Measurements from ENCODE around the gene HCFC1R1.

HCFC1R1 gene

GRCh38 chr16:3038256-3038655, 14.5 kb upstream of the HCFC1R1 start:
- H3K4me3 ChIP-seq (ENCODE audit: low read depth, low read length): no peak overlapping the region

GRCh38 chr16:3036726-3037315, 13.1 kb upstream of the HCFC1R1 start, which contains the start of gene BICDL2:
BICDL2 (minus strand) TSS chr16:3036944; CDS start chr16:3035496, 1,448 bp downstream.
- H3K4me3 ChIP-seq (ENCODE audit: low read depth, low read length): no peak within 1 kb of the TSS
- no peaks in the 10 kb centered on the region for H3K9me3 ChIP-seq (ENCODE audit: control insufficient read depth, insufficient read depth, low read depth, low read length)
- H3K4me1 ChIP-seq (ENCODE audit: control insufficient read depth, insufficient read depth, low read length): no peaks in the 10 kb centered on the region
- TF ChIP-seq INSM2 (tag by site-specific recombination; IDR thresholded peaks at IDR 0.05) (no peak), ZNF664 (tag by site-specific recombination; IDR thresholded peaks at IDR 0.05) (peak; percentile 92), CTCF (tag by site-specific recombination; IDR thresholded peaks at IDR 0.05) (no peak)
- no peak within 1 kb of the TSS for H3K27ac ChIP-seq (ENCODE audit: extremely low read depth, low read depth, low read length)
- CTCF ChIA-PET: interaction anchor here (0.9 to 7.2 kb wide), 3 partner anchors 7 to 93 kb away, joined by 3 to 87 read pairs (median 3); no protein-coding TSS in a partner anchor
- POLR2A ChIA-PET: no interaction called here
- H3K36me3 ChIP-seq (ENCODE audit: control insufficient read depth in 2 of 2, insufficient read depth in 1 of 2, low read length in 2 of 2): no peaks in the 10 kb centered on the region

More at GRCh38 chr16:3038256-3038655, 14.5 kb upstream of the HCFC1R1 start:
- Histone ChIP-seq H3K36me3 (ENCODE audit: control insufficient read depth in 2 of 2, insufficient read depth in 1 of 2, low read length in 2 of 2) (no peaks in the 10 kb centered on the region), H3K9me3 (ENCODE audit: control insufficient read depth, insufficient read depth, low read depth, low read length) (no peaks in the 10 kb centered on the region), H3K4me1 (ENCODE audit: control insufficient read depth, insufficient read depth, low read length) (no peaks in the 10 kb centered on the region), H3K27ac (ENCODE audit: extremely low read depth, low read depth, low read length) (no peak overlapping the region)
- ChIA-PET POLR2A (no interaction called here), CTCF (interaction anchor here (0.6 to 7.2 kb wide), 5 partner anchors 8 to 92 kb away, joined by 3 to 87 read pairs (median 5); no protein-coding TSS in a partner anchor)
- TF ChIP-seq ZSCAN4 (tag by site-specific recombination; IDR thresholded peaks at IDR 0.05) (no peak), ZNF394 (tag by site-specific recombination; IDR thresholded peaks at IDR 0.05; ENCODE audit: borderline replicate concordance) (peak; percentile 26; the same call in 1 of the 2 replicates), ZBTB20 (tag by site-specific recombination; IDR thresholded peaks at IDR 0.05) (no peak), ZNF24 (tag by site-specific recombination; IDR thresholded peaks at IDR 0.05) (no peak), ZXDB (tag by site-specific recombination; IDR thresholded peaks at IDR 0.05) (peak; percentile 47; the same call in 1 of the 2 replicates), GLIS2 (tag by site-specific recombination; IDR thresholded peaks at IDR 0.05) (no peak)

- POLR2A ChIA-PET: no interaction called here
- CTCF ChIA-PET: interaction anchor here (0.8 to 1.3 kb wide), 3 partner anchors 10 to 93 kb away, joined by 3 to 7 read pairs (median 6); no protein-coding TSS in a partner anchor
- Histone ChIP-seq H3K4me1 (ENCODE audit: control insufficient read depth, insufficient read depth, low read length) (no peaks in the 10 kb centered on the region), H3K9me3 (ENCODE audit: control insufficient read depth, insufficient read depth, low read depth, low read length) (no peaks in the 10 kb centered on the region), H3K27ac (ENCODE audit: extremely low read depth, low read depth, low read length) (no peak overlapping the region), H3K4me3 (ENCODE audit: low read depth, low read length) (no peak overlapping the region), H3K36me3 (ENCODE audit: control insufficient read depth in 2 of 2, insufficient read depth in 1 of 2, low read length in 2 of 2) (no peaks in the 10 kb centered on the region)
- TF ChIP-seq ZNF654 (tag by site-specific recombination; IDR thresholded peaks at IDR 0.05; ENCODE audit: low read depth): no peak
- TF ChIP-seq GFI1B (tag by site-specific recombination; IDR thresholded peaks at IDR 0.05): no peak
- TF ChIP-seq ZNF692 (tag by site-specific recombination; IDR thresholded peaks at IDR 0.05): no peak
- no peak for TF ChIP-seq ZBTB48 (tag by site-specific recombination; IDR thresholded peaks at IDR 0.05)
- no peak for TF ChIP-seq BCL11B (tag by site-specific recombination; IDR thresholded peaks at IDR 0.05; ENCODE audit: low read depth)
- TF ChIP-seq ZNF449 (tag by site-specific recombination; IDR thresholded peaks at IDR 0.05): no peak
- no peak for TF ChIP-seq ZNF600 (tag by site-specific recombination; IDR thresholded peaks at IDR 0.05)
- TF ChIP-seq ZNF362 (tag by site-specific recombination; IDR thresholded peaks at IDR 0.05): no peak
These were observed 12.4 kb upstream of the HCFC1R1 start for GRCh38 chr16:3035972-3036725.

All from HEK293 (cell line).